ENCODE measurements around the gene SLC9C1.

SLC9C1 gene

GRCh38 chr3:112321867-112322652 is 28.0 kb upstream of the SLC9C1 start:
- no peak overlapping the region for H3K4me3 ChIP-seq (ENCODE audit: control insufficient read depth, low read depth, low read length)
- TF ChIP-seq, protein P1, sequence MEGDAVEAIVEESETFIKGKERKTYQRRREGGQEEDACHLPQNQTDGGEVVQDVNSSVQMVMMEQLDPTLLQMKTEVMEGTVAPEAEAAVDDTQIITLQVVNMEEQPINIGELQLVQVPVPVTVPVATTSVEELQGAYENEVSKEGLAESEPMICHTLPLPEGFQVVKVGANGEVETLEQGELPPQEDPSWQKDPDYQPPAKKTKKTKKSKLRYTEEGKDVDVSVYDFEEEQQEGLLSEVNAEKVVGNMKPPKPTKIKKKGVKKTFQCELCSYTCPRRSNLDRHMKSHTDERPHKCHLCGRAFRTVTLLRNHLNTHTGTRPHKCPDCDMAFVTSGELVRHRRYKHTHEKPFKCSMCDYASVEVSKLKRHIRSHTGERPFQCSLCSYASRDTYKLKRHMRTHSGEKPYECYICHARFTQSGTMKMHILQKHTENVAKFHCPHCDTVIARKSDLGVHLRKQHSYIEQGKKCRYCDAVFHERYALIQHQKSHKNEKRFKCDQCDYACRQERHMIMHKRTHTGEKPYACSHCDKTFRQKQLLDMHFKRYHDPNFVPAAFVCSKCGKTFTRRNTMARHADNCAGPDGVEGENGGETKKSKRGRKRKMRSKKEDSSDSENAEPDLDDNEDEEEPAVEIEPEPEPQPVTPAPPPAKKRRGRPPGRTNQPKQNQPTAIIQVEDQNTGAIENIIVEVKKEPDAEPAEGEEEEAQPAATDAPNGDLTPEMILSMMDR (IDR thresholded peaks at IDR 0.05; ENCODE audit: control insufficient read depth, insufficient read depth, low read depth, low read length, missing control alignments), result no peak

GRCh38 chr3:112320691-112321090 is 26.7 kb upstream of the SLC9C1 start:
- TF ChIP-seq, protein P1 (IDR thresholded peaks at IDR 0.05; ENCODE audit: control insufficient read depth, insufficient read depth, low read depth, low read length, missing control alignments), result no peak
- DNase-seq (ENCODE audit: low read depth), result no peak
- H3K4me3 ChIP-seq (ENCODE audit: control insufficient read depth, low read depth, low read length), result no peak overlapping the region

More at GRCh38 chr3:112321867-112322652, 28.0 kb upstream of the SLC9C1 start:
- DNase-seq (ENCODE audit: low read depth), result no peak

GRCh38 chr3:112319516-112320276 is 25.7 kb upstream of the SLC9C1 start:
- TF ChIP-seq, protein P1 (IDR thresholded peaks at IDR 0.05; ENCODE audit: control insufficient read depth, insufficient read depth, low read depth, low read length, missing control alignments), result no peak
- no peak for DNase-seq (ENCODE audit: low read depth)
- no peak overlapping the region for H3K4me3 ChIP-seq (ENCODE audit: control insufficient read depth, low read depth, low read length)

DNA sequence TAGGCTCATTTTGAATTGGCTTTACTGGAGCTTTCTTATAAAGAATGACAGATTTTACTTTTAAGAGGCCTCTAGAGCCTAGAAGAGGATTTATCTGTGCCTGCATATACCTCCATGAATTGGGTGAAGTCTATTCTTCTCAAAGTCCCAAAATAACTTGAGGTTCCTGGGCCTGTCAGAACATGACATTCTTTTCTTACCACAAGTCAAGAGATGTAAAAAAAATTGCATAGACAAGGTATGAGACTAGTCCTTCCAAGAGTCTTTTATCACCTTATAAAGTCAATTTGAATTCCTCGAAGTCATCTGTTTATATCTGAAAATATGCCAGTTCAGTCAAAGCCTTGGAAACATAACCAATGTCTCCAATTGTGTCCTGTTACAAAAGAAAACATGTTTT is 21.8 kb upstream of the SLC9C1 start:
- no peak overlapping the region for H3K4me3 ChIP-seq (ENCODE audit: control insufficient read depth, low read depth, low read length)
- DNase-seq (ENCODE audit: low read depth), result no peak
- TF ChIP-seq, protein P1 (IDR thresholded peaks at IDR 0.05; ENCODE audit: control insufficient read depth, insufficient read depth, low read depth, low read length, missing control alignments), result no peak

DNA sequence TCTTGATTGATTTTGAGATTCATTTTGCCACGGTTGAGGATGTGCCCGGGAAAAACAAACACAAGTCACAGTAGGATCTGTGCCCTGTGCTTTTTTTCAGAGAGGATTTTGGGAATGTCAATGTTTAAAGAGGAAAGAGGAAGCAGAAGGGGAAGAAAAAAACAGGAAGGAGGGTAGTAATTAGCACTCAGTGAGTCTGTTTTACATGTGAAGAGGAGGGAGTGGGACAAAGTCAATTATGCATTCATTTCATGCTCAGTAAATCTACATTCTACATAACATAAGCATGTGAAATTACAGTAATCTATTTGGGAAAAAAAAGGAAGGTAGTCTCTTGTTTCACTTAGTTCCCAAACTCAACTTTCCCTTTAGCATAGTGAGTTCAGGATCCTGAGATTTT is 20.6 kb upstream of the SLC9C1 start:
- TF ChIP-seq, protein P1 (IDR thresholded peaks at IDR 0.05; ENCODE audit: control insufficient read depth, insufficient read depth, low read depth, low read length, missing control alignments), result no peak
- no peak overlapping the region for H3K4me3 ChIP-seq (ENCODE audit: control insufficient read depth, low read depth, low read length)
- DNase-seq (ENCODE audit: low read depth), result no peak

GRCh38 chr3:112308151-112308911 is 14.3 kb upstream of the SLC9C1 start:
- DNase-seq (ENCODE audit: low read depth), result no peak
- H3K4me3 ChIP-seq (ENCODE audit: control insufficient read depth, low read depth, low read length), result no peak overlapping the region
- TF ChIP-seq, protein P1 (IDR thresholded peaks at IDR 0.05; ENCODE audit: control insufficient read depth, insufficient read depth, low read depth, low read length, missing control alignments), result no peak

Data from AG09309 (cell line).